Adrenal gland (tissue), 12 donors: ENCODE measurements around the gene PACSIN1. TPM values are rescaled to one million over a fixed set of nuclear protein-coding genes. Genes with fewer than 3 reads are reported as not detected.

Experiments used
- DNase-seq, 7 donors: peaks; one replicate each; pipeline ENCODE4 v3.0.0-alpha.2; 2019 to 2020
- H3K27ac ChIP-seq, 5 donors: fragments of 200-600 bp; sonication (generic) in 4 of 5; 1 replicate in 3 of 5; 2 replicates in 2 of 5; pipeline versions ENCODE4 v1.5.1 to v1.8.0; 2016 to 2020; ENCODE audit warnings: mild to moderate bottlenecking in 1 of 5
- H3K27me3 ChIP-seq: fragments of 200-600 bp; 2 replicates; pipeline ENCODE4 v1.8.0; 2021
- H3K36me3 ChIP-seq, 2 donors: fragments of 200-600 bp; replicated peaks in 1 of 2; 1 replicate in 1 of 2; 2 replicates in 1 of 2; pipeline versions ENCODE4 v1.5.1 to v1.8.0; 2018 to 2022
- H3K4me1 ChIP-seq, 2 donors: fragments of 200-600 bp; replicated peaks in 1 of 2; 1 replicate in 1 of 2; 2 replicates in 1 of 2; pipeline versions ENCODE4 v1.5.1 to v1.8.0; 2018 to 2021
- H3K4me3 ChIP-seq, 4 donors: fragments of 200-600 bp; sonication (generic) in 3 of 4; one replicate each; pipeline ENCODE4 v1.5.1; 2016 to 2018
- H3K9me3 ChIP-seq, 3 donors: fragments of 200-600 bp; sonication (generic) in 1 of 3; replicated peaks in 1 of 3; 1 replicate in 2 of 3; 2 replicates in 1 of 3; pipeline versions ENCODE4 v1.5.1 to v1.8.0; 2016 to 2021
- CTCF ChIP-seq, 6 experiments: fragments of 450-650 bp in 4 of 6; fragments of 200-600 bp in 2 of 6; sonication (generic) in 1 of 6; IDR thresholded peaks; 1 replicate in 5 of 6; 2 replicates in 1 of 6; pipeline versions ENCODE4 v1.5.1 to v1.8.0; 2016 to 2021; ENCODE audit warnings: antibody characterized with exemption in 6 of 6, mild to moderate bottlenecking in 2 of 6, moderate library complexity in 1 of 6
- POLR2A ChIP-seq, 2 donors: fragments of 450-650 bp; IDR thresholded peaks; one replicate each; pipeline ENCODE4 v1.6.1; 2017; ENCODE audit warnings: antibody characterized with exemption in 2 of 2, mild to moderate bottlenecking in 2 of 2, moderate library complexity in 1 of 2
- WGBS, 4 donors: extraction: QIAGEN DNeasy Blood & Tissue Kit in 2 of 4; methylation state at CpG; one replicate each; pipeline versions ENCODE4 v1.1.5 to v1.1.7; 2013 to 2017; 5-methylcytosine and 5-hydroxymethylcytosine counted together
- intact Hi-C, 2 donors: fragments of 100-400 bp; cut with DNase I; formaldehyde crosslinking; loops; one replicate each; pipeline versions ENCODE4 v1.14.1 to v1.15.0; 2022 to 2023
- polyA plus RNA-seq, 3 donors: library from polyadenylated mRNA; stranded (reverse); fragments of 200-250 nt in 2 of 3; fragments of 350-450 nt in 1 of 3; fragmentation: Illumina TruSeq in 1 of 3; extraction: RNeasy Lipid Tissue Mini Kit (QIAGEN cat#74804) in 1 of 3; gene quantifications; one replicate each; pipeline ENCODE4 v1.2.3, GENCODE V29; 2013 to 2014
- total RNA-seq, 9 donors: library from RNA; depleted of rRNA in 4 of 9; stranded (reverse); fragments of >200 nt in 4 of 9; fragments of 120-200 nt in 1 of 9; fragmentation: NEBNext Ultra II Directional in 1 of 9; extraction: Animal tissue kit (Norgen Biotek cat#: 25700) in 1 of 9; gene quantifications; one replicate each; pipeline versions ENCODE4 v1.1.0 to v1.2.4, GENCODE V29; 2013 to 2023
- donor health status: healthy with polysubstance abuse.
- donor health status: Bipolar disorder and iron deficiency.
- donor health status: DM: yes; HTN: yes; CAD: no.
- donor health status: DM: no; HTN: no; CAD: no.
- donor health status: DM: no; HTN: no; CAD: no.
- donor health status: DM: yes; HTN: yes; CAD: no.

The PACSIN1 gene
- total and polyA plus RNA-seq, 12 donors, result 0.19 to 2.9 (median 0.73) TPM; not detected in 2

DNA sequence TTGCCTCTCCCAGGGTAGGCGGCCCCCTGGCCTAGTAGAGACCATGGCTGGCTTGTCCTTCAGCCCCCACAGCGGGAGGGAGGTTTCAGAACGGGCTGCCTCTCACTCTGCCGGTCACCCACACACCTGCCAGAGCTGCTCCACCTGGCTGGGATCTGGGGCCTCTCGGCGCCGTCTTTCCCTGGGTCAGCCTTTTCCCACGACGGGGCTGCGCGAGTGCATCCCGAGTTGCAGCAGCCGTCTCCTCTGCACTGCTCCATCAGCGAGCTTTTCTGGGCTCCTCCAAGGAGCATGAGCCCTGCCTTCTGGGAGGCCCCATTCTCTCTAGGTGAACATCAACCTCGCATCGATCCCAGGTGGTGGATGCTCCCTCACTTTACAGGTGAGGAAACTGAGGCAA lies 106.1 kb downstream of the PACSIN1 start:
- Histone ChIP-seq H3K9me3 (no peaks in the 10 kb centered on the region), H3K36me3 (no peaks in the 10 kb centered on the region), H3K4me3 (no peak overlapping the region), H3K27me3 (no peaks in the 10 kb centered on the region), H3K27ac (no peak overlapping the region), H3K4me1 (no peaks in the 10 kb centered on the region)
- 61 to 75% (median 68%) methylated on average over 13 to 16 of the region's 16 CpGs for WGBS, 4 donors
- no peak for DNase-seq
- intact Hi-C loops, result no loop called here
- TF ChIP-seq POLR2A (IDR thresholded peaks at IDR 0.05), result no peak
- no peak for TF ChIP-seq CTCF (IDR thresholded peaks at IDR 0.05)

DNA sequence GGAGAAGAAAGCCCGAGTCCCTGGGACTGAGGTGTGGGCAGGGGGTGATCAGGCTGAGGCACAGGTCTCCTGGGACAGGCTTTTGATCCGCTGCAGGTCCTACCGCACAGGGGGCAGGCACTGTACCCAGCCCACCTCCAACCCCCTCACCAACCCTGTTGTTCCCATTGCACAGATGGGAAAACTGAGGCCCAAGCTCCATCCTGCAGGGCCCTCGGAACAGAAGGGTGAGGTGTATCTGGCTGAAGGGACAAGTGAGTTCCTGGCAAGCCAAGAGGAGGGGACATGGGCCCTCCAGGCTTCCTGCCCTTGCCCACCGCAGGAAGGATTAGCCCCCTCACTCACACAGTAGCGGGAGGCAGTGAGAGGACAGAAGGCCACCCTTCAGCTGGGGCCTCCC lies 106.7 kb downstream of the PACSIN1 start:
- no peak overlapping the region for H3K27ac ChIP-seq
- no peaks in the 10 kb centered on the region for H3K36me3 ChIP-seq
- intact Hi-C loops, result no loop called here
- H3K4me1 ChIP-seq, result no peaks in the 10 kb centered on the region
- H3K9me3 ChIP-seq, result no peaks in the 10 kb centered on the region
- TF ChIP-seq CTCF (IDR thresholded peaks at IDR 0.05) (no peak), POLR2A (IDR thresholded peaks at IDR 0.05) (no peak)
- DNase-seq, result no peak
- H3K4me3 ChIP-seq, result no peak overlapping the region
- WGBS, 4 donors, result 77 to 86% (median 80%) methylated on average over 3 to 6 of the region's 6 CpGs
- no peaks in the 10 kb centered on the region for H3K27me3 ChIP-seq

- H3K36me3 ChIP-seq, result no peaks in the 10 kb centered on the region
- H3K9me3 ChIP-seq, result no peaks in the 10 kb centered on the region
- no peaks in the 10 kb centered on the region for H3K4me1 ChIP-seq
- H3K4me3 ChIP-seq, result no peak overlapping the region
- no peak for DNase-seq
- intact Hi-C loops, result no loop called here
- no peak for TF ChIP-seq POLR2A (IDR thresholded peaks at IDR 0.05)
- no peak for TF ChIP-seq CTCF (IDR thresholded peaks at IDR 0.05)
- H3K27me3 ChIP-seq, result no peaks in the 10 kb centered on the region
- H3K27ac ChIP-seq, result no peak overlapping the region
- 63 to 72% (median 70%) methylated on average over 6 to 8 of the region's 8 CpGs for WGBS, 4 donors
Measured at GRCh38 chr6:34573567-34574183, 107.8 kb downstream of the PACSIN1 start.

DNA sequence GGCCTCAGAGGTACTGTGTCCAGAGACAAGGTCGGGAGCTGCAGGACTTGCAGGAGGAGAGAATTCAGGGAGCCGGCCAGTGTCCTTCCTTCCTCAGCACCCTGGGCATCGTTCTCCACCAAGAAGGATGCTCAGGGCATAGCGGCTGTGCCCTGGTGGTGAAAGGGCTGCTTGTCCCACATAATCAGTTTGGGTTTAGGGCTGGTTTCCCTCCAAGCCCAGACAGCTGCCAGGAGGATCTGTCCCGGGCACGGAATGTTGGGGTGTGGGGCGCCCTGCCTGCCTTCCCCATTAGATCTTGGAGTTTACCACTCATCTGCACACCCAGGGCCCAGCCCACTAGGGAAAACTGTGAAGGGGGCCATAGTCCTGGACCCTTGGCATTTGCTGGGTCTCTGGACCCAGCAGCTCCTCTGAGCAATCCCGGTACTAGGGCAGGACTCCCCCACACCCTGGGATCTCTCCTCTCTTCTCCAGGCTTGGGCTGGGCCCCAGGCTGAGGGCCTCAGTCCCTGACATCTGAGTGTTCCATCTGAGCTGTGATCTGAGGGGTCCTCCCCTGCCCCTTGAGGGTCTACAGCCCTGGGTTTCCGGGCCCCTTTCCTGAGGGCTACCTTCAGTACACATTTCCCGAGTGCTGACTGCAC lies 108.9 kb downstream of the PACSIN1 start:
- no peaks in the 10 kb centered on the region for H3K27me3 ChIP-seq
- H3K9me3 ChIP-seq, result no peaks in the 10 kb centered on the region
- H3K4me1 ChIP-seq, result no peaks in the 10 kb centered on the region
- TF ChIP-seq POLR2A (IDR thresholded peaks at IDR 0.05), result no peak
- TF ChIP-seq CTCF (IDR thresholded peaks at IDR 0.05), result no peak
- intact Hi-C loops, result no loop called here
- no peak overlapping the region for H3K27ac ChIP-seq
- DNase-seq, result no peak
- WGBS, 4 donors, result 69 to 85% (median 75%) methylated on average over 6 to 10 of the region's 10 CpGs
- H3K4me3 ChIP-seq, result no peak overlapping the region
- no peaks in the 10 kb centered on the region for H3K36me3 ChIP-seq
